Muscle of leg (tissue), 11 donors: ENCODE results near the gene DEFB110. TPM values are rescaled to one million over a fixed set of nuclear protein-coding genes. Genes with fewer than 3 reads are reported as not detected.

Source experiments
- DNase-seq: peaks from one replicate; pipeline ENCODE4 v3.0.0; 2013
- H3K27ac ChIP-seq: one replicate; pipeline ENCODE4 v1.5.1; 2013; ENCODE audit warnings: mild to moderate bottlenecking, low read length, control low read depth
- H3K27me3 ChIP-seq: one replicate; pipeline ENCODE4 v1.6.1; 2013; ENCODE audit warnings: low read length; ENCODE audit not compliant: control insufficient read depth, insufficient read depth
- H3K36me3 ChIP-seq: one replicate; pipeline ENCODE4 v1.6.1; 2013; ENCODE audit warnings: low read length; ENCODE audit not compliant: control insufficient read depth, insufficient read depth
- H3K4me1 ChIP-seq: one replicate; pipeline ENCODE4 v1.6.1; 2013; ENCODE audit warnings: low read length; ENCODE audit not compliant: control insufficient read depth, insufficient read depth
- H3K4me3 ChIP-seq: one replicate; pipeline ENCODE4 v1.5.1; 2013; ENCODE audit warnings: low read length, control low read depth
- H3K9me3 ChIP-seq: replicated peaks from 2 replicates; pipeline ENCODE4 v1.6.1; 2013; ENCODE audit warnings: low read depth, low read length; ENCODE audit not compliant: control insufficient read depth
- WGBS: methylation state at CpG from one replicate; pipeline ENCODE4 v1.1.5; 2013; ENCODE audit warnings: missing lambda C conversion rate; ENCODE audit not compliant: insufficient coverage; 5-methylcytosine and 5-hydroxymethylcytosine counted together
- polyA plus RNA-seq, 8 donors: library from polyadenylated mRNA; unstranded; fragments of 120-200 nt; gene quantifications; one replicate each; pipeline versions ENCODE4 v1.2.1 to v1.2.3, GENCODE V29; 2013; ENCODE audit warnings: inconsistent platforms in 1 of 8, low replicate concordance in 1 of 8; ENCODE audit not compliant: insufficient read length in 8 of 8, insufficient read depth in 1 of 8
- total RNA-seq: library from RNA; stranded (reverse); fragments of 120-200 nt; gene quantifications from one replicate; pipeline ENCODE4 v1.2.4, GENCODE V29; 2013

DEFB110 gene
- total and polyA plus RNA-seq, 9 donors, result not detected

- Histone ChIP-seq H3K27ac (no peak overlapping the region), H3K36me3 (no peaks in the 10 kb centered on the region), H3K4me3 (no peak overlapping the region), H3K9me3 (no peaks in the 10 kb centered on the region), H3K4me1 (no peaks in the 10 kb centered on the region), H3K27me3 (no peaks in the 10 kb centered on the region)
- WGBS, result no CpG with 5 or more reads among the region's 3 CpGs
- no peak for DNase-seq
These were observed 18.7 kb downstream of the DEFB110 start for GRCh38 chr6:50003139-50003538.

- Histone ChIP-seq H3K9me3 (no peaks in the 10 kb centered on the region), H3K36me3 (no peaks in the 10 kb centered on the region), H3K27ac (no peak overlapping the region), H3K4me3 (no peak overlapping the region), H3K27me3 (no peaks in the 10 kb centered on the region), H3K4me1 (no peaks in the 10 kb centered on the region)
- DNase-seq, result no peak
These were observed 26.5 kb downstream of the DEFB110 start for GRCh38 chr6:49995278-49995677.

GRCh38 chr6:49988900-49989299 is 32.9 kb downstream of the DEFB110 start:
- Histone ChIP-seq H3K4me3 (no peak overlapping the region), H3K9me3 (no peaks in the 10 kb centered on the region), H3K4me1 (no peaks in the 10 kb centered on the region), H3K27ac (no peak overlapping the region), H3K36me3 (no peaks in the 10 kb centered on the region), H3K27me3 (no peaks in the 10 kb centered on the region)
- 69% methylated on average over 2 of the region's 2 CpGs for WGBS
- no peak for DNase-seq

GRCh38 chr6:49987749-49988148 is 34.0 kb downstream of the DEFB110 start:
- Histone ChIP-seq H3K4me1 (no peaks in the 10 kb centered on the region), H3K36me3 (no peaks in the 10 kb centered on the region), H3K27ac (no peak overlapping the region), H3K4me3 (no peak overlapping the region), H3K9me3 (no peaks in the 10 kb centered on the region), H3K27me3 (no peaks in the 10 kb centered on the region)
- no CpG with 5 or more reads among the region's 2 CpGs for WGBS
- no peak for DNase-seq

GRCh38 chr6:49986551-49986950 is 35.2 kb downstream of the DEFB110 start:
- Histone ChIP-seq H3K36me3 (no peaks in the 10 kb centered on the region), H3K4me1 (no peaks in the 10 kb centered on the region), H3K9me3 (no peaks in the 10 kb centered on the region), H3K27ac (no peak overlapping the region), H3K4me3 (no peak overlapping the region), H3K27me3 (no peaks in the 10 kb centered on the region)
- DNase-seq, result no peak
- no CpG with 5 or more reads among the region's 1 CpG for WGBS

- 86% methylated on average over 2 of the region's 2 CpGs for whole genome bisulfite sequencing
- Histone ChIP-seq H3K9me3 (no peaks in the 10 kb centered on the region), H3K27ac (no peak overlapping the region), H3K27me3 (no peaks in the 10 kb centered on the region), H3K4me1 (no peaks in the 10 kb centered on the region), H3K4me3 (no peak overlapping the region), H3K36me3 (no peaks in the 10 kb centered on the region)
- no peak for DNase-seq
These were observed 39.7 kb downstream of the DEFB110 start for GRCh38 chr6:49982046-49982445.

GRCh38 chr6:49980898-49981297 is 40.9 kb downstream of the DEFB110 start:
- peak; percentile 1 for DNase-seq
- no peaks in the 10 kb centered on the region for H3K36me3 ChIP-seq
- H3K27ac ChIP-seq, result no peak overlapping the region
- H3K4me3 ChIP-seq, result no peak overlapping the region
- H3K9me3 ChIP-seq, result no peaks in the 10 kb centered on the region
- no CpG with 5 or more reads among the region's 1 CpG for WGBS
- no peaks in the 10 kb centered on the region for H3K27me3 ChIP-seq
- H3K4me1 ChIP-seq, result no peaks in the 10 kb centered on the region

- no peak for DNase-seq
- WGBS, result 83% methylated on average over 4 of the region's 4 CpGs
- Histone ChIP-seq H3K27ac (no peak overlapping the region), H3K27me3 (no peaks in the 10 kb centered on the region), H3K9me3 (no peaks in the 10 kb centered on the region), H3K4me3 (no peak overlapping the region), H3K36me3 (no peaks in the 10 kb centered on the region), H3K4me1 (no peaks in the 10 kb centered on the region)
These were observed 42.2 kb downstream of the DEFB110 start for GRCh38 chr6:49979584-49979983.

GRCh38 chr6:49978332-49979226 is 43.2 kb downstream of the DEFB110 start:
- no peaks in the 10 kb centered on the region for H3K36me3 ChIP-seq
- no peak overlapping the region for H3K27ac ChIP-seq
- no peaks in the 10 kb centered on the region for H3K9me3 ChIP-seq
- DNase-seq, result peak; percentile 4
- H3K4me1 ChIP-seq, result no peaks in the 10 kb centered on the region
- H3K27me3 ChIP-seq, result no peaks in the 10 kb centered on the region
- H3K4me3 ChIP-seq, result no peak overlapping the region
- WGBS, result no CpG with 5 or more reads among the region's 3 CpGs

GRCh38 chr6:49969605-49970004 is 52.2 kb downstream of the DEFB110 start, which contains the start of gene DEFB113:
Gene DEFB113 (minus strand): TSS chr6:49969625. CDS start chr6:49969625, 0 bp downstream.
- no peak within 1 kb of the TSS for H3K27ac ChIP-seq
- H3K27me3 ChIP-seq, result no peaks in the 10 kb centered on the region
- no peak for DNase-seq
- no peaks in the 10 kb centered on the region for H3K4me1 ChIP-seq
- H3K9me3 ChIP-seq, result no peaks in the 10 kb centered on the region
- H3K36me3 ChIP-seq, result no peaks in the 10 kb centered on the region
- no peak within 1 kb of the TSS for H3K4me3 ChIP-seq
- no CpG with 5 or more reads among the region's 2 CpGs for WGBS
